Osteoblast (primary cell): ENCODE data around the gene PTPRN2. TPM values are rescaled to one million over a fixed set of nuclear protein-coding genes. Genes with fewer than 3 reads are reported as not detected.

Source experiments
- DNase-seq: peaks from one replicate; pipeline ENCODE4 v3.0.0; 2011; ENCODE audit warnings: low spot score, mixed read lengths; ENCODE audit not compliant: insufficient read length; ENCODE audit errors: missing footprints
- H2AFZ ChIP-seq: 2 replicates; pipeline ENCODE4 v1.6.0; 2011; ENCODE audit warnings: mild to moderate bottlenecking, low read length
- H3K27ac ChIP-seq: 2 replicates; pipeline ENCODE4 v1.5.1; 2011; ENCODE audit warnings: mild to moderate bottlenecking, low read depth, low read length, moderate library complexity
- H3K27me3 ChIP-seq: 2 replicates; pipeline ENCODE4 v1.6.0; 2012; ENCODE audit warnings: mild to moderate bottlenecking, control low read depth, inconsistent platforms, low read length, moderate library complexity; ENCODE audit not compliant: insufficient read depth
- H3K36me3 ChIP-seq: 2 replicates; pipeline ENCODE4 v1.5.1; 2011; ENCODE audit warnings: mild to moderate bottlenecking, low read length, control low read depth, moderate library complexity; ENCODE audit not compliant: insufficient read depth
- H3K4me1 ChIP-seq: 2 replicates; pipeline ENCODE4 v1.5.1; 2011; ENCODE audit warnings: mild to moderate bottlenecking, low read length, control low read depth, moderate library complexity; ENCODE audit not compliant: insufficient read depth
- H3K4me2 ChIP-seq: 2 replicates; pipeline ENCODE4 v1.6.0; 2011; ENCODE audit warnings: mild to moderate bottlenecking, low read length; ENCODE audit not compliant: insufficient read depth
- H3K4me3 ChIP-seq: fragments of 200-600 bp; sonication (generic); 3 replicates; pipeline ENCODE4 v1.5.1; 2012; ENCODE audit warnings: mild to moderate bottlenecking, low read length, inconsistent platforms; ENCODE audit not compliant: insufficient read depth
- H3K79me2 ChIP-seq: 2 replicates; pipeline ENCODE4 v1.6.0; 2012; ENCODE audit warnings: mild to moderate bottlenecking, low read length, control low read depth, inconsistent platforms; ENCODE audit not compliant: insufficient read depth
- H3K9me3 ChIP-seq: 2 replicates; pipeline ENCODE4 v1.5.1; 2011; ENCODE audit warnings: low read depth, low read length, control low read depth
- H4K20me1 ChIP-seq: 2 replicates; pipeline ENCODE4 v1.6.0; 2012; ENCODE audit warnings: mild to moderate bottlenecking, low read length, control low read depth; ENCODE audit not compliant: insufficient read depth
- CTCF ChIP-seq: IDR thresholded peaks from 2 replicates; pipeline ENCODE4 v1.5.1; 2011; ENCODE audit warnings: mild to moderate bottlenecking, low read depth, low read length, moderate library complexity; ENCODE audit errors: extremely low read depth
- total RNA-seq: library from RNA; depleted of rRNA; stranded (reverse); fragments of >200 nt; gene quantifications from 2 replicates; pipeline ENCODE4 v1.2.3, GENCODE V29; 2012

Gene PTPRN2
- total RNA-seq, 1 donor, result 0.36 TPM

GRCh38 chr7:157527686-157528085, 1059.9 kb downstream of the PTPRN2 start:
- Histone ChIP-seq H3K36me3 (no peaks in the 10 kb centered on the region), H4K20me1 (no peaks in the 10 kb centered on the region), H3K4me2 (no peak overlapping the region), H3K79me2 (no peaks in the 10 kb centered on the region), H3K4me1 (no peaks in the 10 kb centered on the region), H3K27ac (no peak overlapping the region), H3K9me3 (no peaks in the 10 kb centered on the region), H2AFZ (no peak overlapping the region), H3K4me3 (no peak overlapping the region), H3K27me3 (no peaks in the 10 kb centered on the region)
- no peak for TF ChIP-seq CTCF
- DNase-seq, result no peak

DNA sequence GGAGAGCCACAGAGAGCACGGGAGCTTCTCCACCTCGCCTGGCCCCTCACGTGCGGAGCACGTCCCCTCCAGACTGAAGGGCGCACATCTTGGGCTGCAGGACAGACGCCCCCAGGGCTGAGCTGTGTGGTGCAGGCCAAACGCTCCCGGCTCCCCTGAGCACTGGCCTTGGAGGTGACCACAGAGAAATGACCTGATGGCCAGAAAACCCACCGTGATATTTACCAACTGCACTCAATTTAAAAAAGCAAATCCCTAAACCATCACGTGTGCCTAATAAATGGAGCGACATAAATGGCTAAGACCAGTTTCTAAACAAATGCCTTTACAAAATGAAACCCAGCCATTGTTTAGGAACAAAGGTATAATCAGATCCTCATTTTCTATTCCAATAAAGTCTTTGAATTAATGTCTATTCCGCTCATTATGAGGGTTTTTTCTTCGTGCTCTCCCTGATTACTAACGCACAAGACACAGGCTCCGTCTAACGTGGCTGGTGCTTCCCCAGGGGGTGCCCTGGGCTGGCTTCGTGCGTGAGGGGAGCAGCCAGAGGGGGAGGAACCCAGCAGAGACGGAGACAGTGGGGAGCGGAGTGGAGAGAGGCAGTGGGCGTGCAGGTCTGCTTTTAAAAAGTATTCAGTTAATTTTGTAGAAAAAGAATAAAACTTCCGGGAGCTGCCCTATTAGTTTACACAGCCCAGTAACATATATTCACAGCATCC, 1060.5 kb downstream of the PTPRN2 start:
- DNase-seq, result peak; percentile 68
- Histone ChIP-seq H3K4me2 (no peak overlapping the region), H3K27me3 (no peaks in the 10 kb centered on the region), H3K27ac (no peak overlapping the region), H3K9me3 (no peaks in the 10 kb centered on the region), H3K4me3 (no peak overlapping the region), H3K4me1 (no peaks in the 10 kb centered on the region), H3K36me3 (no peaks in the 10 kb centered on the region), H3K79me2 (no peaks in the 10 kb centered on the region), H2AFZ (no peak overlapping the region), H4K20me1 (no peaks in the 10 kb centered on the region)
- TF ChIP-seq CTCF, result no peak

- H4K20me1 ChIP-seq, result no peaks in the 10 kb centered on the region
- H3K27me3 ChIP-seq, result no peaks in the 10 kb centered on the region
- no peak overlapping the region for H2AFZ ChIP-seq
- no peaks in the 10 kb centered on the region for H3K4me1 ChIP-seq
- H3K4me3 ChIP-seq, result no peak overlapping the region
- no peaks in the 10 kb centered on the region for H3K79me2 ChIP-seq
- H3K4me2 ChIP-seq, result no peak overlapping the region
- no peak for TF ChIP-seq CTCF
- no peaks in the 10 kb centered on the region for H3K36me3 ChIP-seq
- DNase-seq, result no peak
- H3K27ac ChIP-seq, result no peak overlapping the region
- no peaks in the 10 kb centered on the region for H3K9me3 ChIP-seq
Observed at GRCh38 chr7:157526005-157526912, 1061.4 kb downstream of the PTPRN2 start.

GRCh38 chr7:157525491-157525915, 1062.1 kb downstream of the PTPRN2 start:
- no peak for DNase-seq
- no peak for TF ChIP-seq CTCF
- H3K9me3 ChIP-seq, result no peaks in the 10 kb centered on the region
- no peaks in the 10 kb centered on the region for H3K36me3 ChIP-seq
- no peak overlapping the region for H3K27ac ChIP-seq
- no peak overlapping the region for H3K4me3 ChIP-seq
- no peaks in the 10 kb centered on the region for H3K4me1 ChIP-seq
- H3K79me2 ChIP-seq, result no peaks in the 10 kb centered on the region
- no peak overlapping the region for H2AFZ ChIP-seq
- H3K4me2 ChIP-seq, result no peak overlapping the region
- H3K27me3 ChIP-seq, result no peaks in the 10 kb centered on the region
- H4K20me1 ChIP-seq, result no peaks in the 10 kb centered on the region
